Measurements from ENCODE around the gene FLNB.

DNA sequence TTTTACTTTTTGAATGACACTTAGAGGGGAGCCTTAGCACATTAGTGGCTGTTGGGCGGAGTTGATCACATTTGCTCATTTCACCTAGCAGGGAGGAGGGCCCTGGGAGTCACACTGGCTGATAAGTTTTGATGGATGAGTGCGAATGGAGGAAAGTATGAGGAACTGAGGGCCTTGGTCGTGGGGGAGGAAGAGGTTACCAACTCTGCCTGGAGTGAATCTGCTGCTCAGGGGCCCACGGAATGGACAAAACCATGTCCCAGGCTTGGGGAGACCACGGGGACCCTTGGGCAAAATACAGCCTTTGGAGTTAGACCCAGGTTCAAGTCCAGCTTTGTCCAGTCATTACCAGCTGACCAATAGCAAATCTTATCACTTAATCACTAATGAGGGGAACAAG lies 5.1 kb upstream of the FLNB start:
- TF ChIP-seq EZH2 (IDR thresholded peaks at IDR 0.05; ENCODE audit: insufficient read depth, poor library complexity, severe bottlenecking) (no peak), EZH2phosphoT487 (IDR thresholded peaks at IDR 0.05; ENCODE audit: insufficient read depth, low read depth) (no peak)

Data from GM23248 (cell line).